Right ventricle myocardium superior (tissue), 1 donor: Measurements from ENCODE around the gene SPECC1L. TPM values are rescaled to one million over a fixed set of nuclear protein-coding genes. Genes with fewer than 3 reads are reported as not detected.
A peak's percentile ranks its signal among the peaks of the same experiment; 100 is the strongest.
"Not testable (repeated sequence)": the region's sequence is repeated elsewhere in the genome, so short reads cannot be mapped to it uniquely, and the experiment has no call there.

Source experiments
- ATAC-seq: fragments of 200-7000 bp; cut with Tn5 transposase; one replicate; pipeline ENCODE4 v1.9.1; 2020; ENCODE audit warnings: mild to moderate bottlenecking; ENCODE audit not compliant: poor library complexity
- DNase-seq: peaks from one replicate; pipeline ENCODE4 v3.0.0-alpha.2; 2020
- intact Hi-C: fragments of 100-400 bp; cut with DNase I; formaldehyde crosslinking; loops from one replicate; pipeline ENCODE4 v1.11.2; 2022
- total RNA-seq: library from RNA; stranded (reverse); fragmentation: NEBNext Ultra II Directional; extraction: Animal tissue kit (Norgen Biotek cat#: 25700); gene quantifications from one replicate; pipeline ENCODE4 v1.2.1, GENCODE V29; 2021
- donor health status: DM: no; HTN: yes; CAD: no; lungs with severe emphysema.

The SPECC1L gene
- total RNA-seq, 1 donor from 2014 or later: 41.1 TPM

DNA sequence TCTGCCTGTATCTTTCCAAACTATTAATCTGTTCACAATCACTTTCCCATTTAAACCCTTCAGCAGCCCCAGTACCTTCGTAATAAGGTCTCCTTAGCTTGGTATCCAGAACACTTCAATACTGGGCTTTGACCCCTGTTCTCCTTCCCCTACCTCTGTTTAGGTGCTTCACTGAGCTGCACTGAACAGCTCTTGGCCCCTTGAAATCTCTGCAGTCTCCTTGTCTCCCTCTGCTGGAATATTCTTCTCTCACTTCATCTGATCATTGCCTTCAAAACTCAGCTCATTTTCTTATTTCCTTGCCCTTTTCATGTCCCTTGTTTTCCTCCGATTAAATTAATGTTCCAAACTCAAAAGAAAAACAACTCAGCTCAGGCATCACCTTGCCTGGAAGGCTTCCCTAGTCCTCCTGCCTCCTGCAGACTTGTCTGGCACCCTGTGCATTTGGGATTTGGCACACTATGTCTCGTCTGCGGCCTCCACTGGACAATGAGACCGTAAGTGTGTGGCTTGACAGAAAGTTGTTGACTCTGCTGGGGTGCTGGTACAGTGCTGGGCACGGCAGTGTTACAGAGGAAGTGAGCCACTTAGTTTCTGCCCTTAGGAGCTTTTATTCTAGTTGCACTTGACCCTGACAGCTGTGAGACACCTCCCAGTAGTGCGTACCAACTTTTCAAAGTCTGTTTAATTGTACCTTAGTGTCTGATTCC is 4.2 kb downstream of the SPECC1L start:
- DNase-seq, ATAC-seq, intact Hi-C loops: not testable (repeated sequence)

GRCh38 chr22:24280363-24280762 is 9.7 kb downstream of the SPECC1L start:
- ATAC-seq, intact Hi-C loops: not testable (repeated sequence)

GRCh38 chr22:24282401-24282800 is 11.8 kb downstream of the SPECC1L start:
- DNase-seq: no peak
- no peak for ATAC-seq
- intact Hi-C loops: no loop called here

More at GRCh38 chr22:24280363-24280762, 9.7 kb downstream of the SPECC1L start:
- DNase-seq: not testable (repeated sequence)

GRCh38 chr22:24284747-24285203 is 14.1 kb downstream of the SPECC1L start:
- intact Hi-C loops: no loop called here
- ATAC-seq: no peak
- DNase-seq: no peak

DNA sequence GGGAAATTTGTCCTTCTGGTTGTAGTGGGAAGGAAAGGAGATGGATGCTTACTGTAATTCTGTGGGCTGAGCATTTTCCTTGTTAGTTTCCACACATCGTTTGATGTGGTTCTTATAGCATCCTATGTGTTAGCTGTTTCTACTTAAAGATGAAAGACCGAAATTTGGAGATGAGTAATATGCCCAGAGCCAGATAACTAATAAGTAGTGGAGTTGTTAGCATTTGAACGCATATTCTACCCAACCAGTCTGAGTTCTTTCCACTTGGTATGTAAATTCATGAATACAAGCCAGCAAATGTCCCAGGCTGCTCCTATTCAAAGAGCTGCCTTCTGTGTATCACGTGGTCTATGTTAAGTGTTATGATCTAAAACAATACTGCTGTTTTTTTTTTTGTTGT is 14.6 kb downstream of the SPECC1L start:
- DNase-seq (no peak), ATAC-seq (no peak)
- intact Hi-C loops: no loop called here

- peak; percentile 53 for ATAC-seq
- intact Hi-C loops, DNase-seq: not testable (repeated sequence)
Observed at GRCh38 chr22:24287212-24287611, 16.6 kb downstream of the SPECC1L start.

DNA sequence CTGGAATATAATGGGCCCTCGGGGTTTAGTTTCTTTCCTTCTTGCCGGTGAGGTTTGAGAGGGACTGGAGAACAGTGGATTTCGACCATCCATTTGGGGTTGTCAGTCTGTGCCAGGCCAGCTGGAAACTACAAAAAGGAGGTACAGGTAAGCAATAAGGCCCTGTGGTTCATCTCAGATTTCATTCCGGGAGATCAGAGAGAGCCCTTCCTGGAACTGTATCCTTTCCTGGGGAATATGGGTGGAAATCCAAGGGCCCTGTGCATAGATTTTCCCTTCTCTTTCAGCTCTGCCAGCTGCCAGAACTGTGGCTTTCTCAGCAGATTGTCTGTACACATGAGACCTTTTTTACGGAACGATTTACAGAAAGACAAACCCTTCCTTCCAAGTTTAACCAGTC is 17.2 kb downstream of the SPECC1L start:
- intact Hi-C loops: not testable (repeated sequence)
- ATAC-seq: peak; percentile 5

DNA sequence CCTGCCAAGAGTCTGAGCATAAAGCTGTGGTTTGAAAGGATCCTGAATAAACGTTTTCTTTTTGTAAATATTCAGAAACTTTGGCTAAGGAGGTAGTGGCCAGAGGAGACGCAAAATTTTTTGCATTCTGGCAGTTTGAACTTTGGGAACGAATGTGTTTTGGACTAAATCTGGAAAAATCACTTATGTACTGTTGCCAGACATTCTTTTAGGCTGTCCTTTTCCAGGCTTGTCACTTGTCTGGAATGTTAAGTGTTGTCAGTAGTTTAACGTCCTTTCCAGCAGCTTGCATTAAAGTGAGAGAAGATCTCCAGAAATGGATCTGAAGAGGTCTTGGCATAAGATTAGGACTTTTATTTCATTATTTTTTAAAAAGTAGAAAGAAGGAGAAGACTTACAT is 18.5 kb downstream of the SPECC1L start:
- peak; percentile 69 for ATAC-seq
- intact Hi-C loops: no loop called here
- no peak for DNase-seq

More for the DNA sequence above, 17.2 kb downstream of the SPECC1L start:
- not testable (repeated sequence) for DNase-seq

GRCh38 chr22:24289741-24290163 is 19.1 kb downstream of the SPECC1L start:
- intact Hi-C loops: no loop called here
- DNase-seq (no peak), ATAC-seq (peak; percentile 4)

- DNase-seq (no peak), ATAC-seq (no peak)
- intact Hi-C loops: no loop called here
Observed at GRCh38 chr22:24290459-24290858, 19.8 kb downstream of the SPECC1L start.

DNA sequence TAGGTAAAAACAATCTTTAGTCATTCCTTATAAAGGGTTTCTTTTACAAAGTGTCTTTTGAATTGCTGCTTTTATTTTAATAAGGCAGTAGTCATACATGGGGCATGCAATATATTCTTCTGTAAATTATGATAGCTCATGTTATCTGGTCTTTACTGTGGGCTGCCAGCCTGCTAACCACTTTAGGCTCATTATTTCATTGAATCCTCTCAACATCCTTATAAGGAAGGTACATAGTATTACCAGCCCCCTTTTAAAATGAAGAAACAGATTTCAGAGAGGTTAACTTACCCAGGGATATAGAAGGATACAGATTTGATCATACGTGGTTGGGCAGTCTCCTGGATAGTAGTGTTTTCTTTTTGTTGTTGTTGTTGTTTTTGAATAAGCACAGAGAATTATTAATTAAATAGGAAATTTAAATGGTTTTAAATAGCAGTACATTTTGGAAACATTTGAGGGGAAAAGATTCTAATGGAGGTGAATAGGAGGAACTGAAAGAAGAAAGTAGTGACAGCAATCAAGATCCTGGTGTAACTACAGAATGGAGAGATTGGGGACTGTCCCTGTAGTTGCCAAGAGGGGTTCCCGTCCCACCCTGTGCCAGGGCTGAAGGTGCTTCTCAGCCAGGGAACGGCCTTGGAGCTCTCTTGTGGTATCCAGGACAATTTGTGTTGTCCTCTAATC is 21.0 kb downstream of the SPECC1L start:
- no peak for DNase-seq
- no peak for ATAC-seq
- intact Hi-C loops: no loop called here

- ATAC-seq, intact Hi-C loops, DNase-seq: not testable (repeated sequence)
Observed at GRCh38 chr22:24292202-24292830, 21.7 kb downstream of the SPECC1L start.

GRCh38 chr22:24294913-24295312 is 24.3 kb downstream of the SPECC1L start:
- intact Hi-C loops, DNase-seq: not testable (repeated sequence)
- ATAC-seq: peak; percentile 57

DNA sequence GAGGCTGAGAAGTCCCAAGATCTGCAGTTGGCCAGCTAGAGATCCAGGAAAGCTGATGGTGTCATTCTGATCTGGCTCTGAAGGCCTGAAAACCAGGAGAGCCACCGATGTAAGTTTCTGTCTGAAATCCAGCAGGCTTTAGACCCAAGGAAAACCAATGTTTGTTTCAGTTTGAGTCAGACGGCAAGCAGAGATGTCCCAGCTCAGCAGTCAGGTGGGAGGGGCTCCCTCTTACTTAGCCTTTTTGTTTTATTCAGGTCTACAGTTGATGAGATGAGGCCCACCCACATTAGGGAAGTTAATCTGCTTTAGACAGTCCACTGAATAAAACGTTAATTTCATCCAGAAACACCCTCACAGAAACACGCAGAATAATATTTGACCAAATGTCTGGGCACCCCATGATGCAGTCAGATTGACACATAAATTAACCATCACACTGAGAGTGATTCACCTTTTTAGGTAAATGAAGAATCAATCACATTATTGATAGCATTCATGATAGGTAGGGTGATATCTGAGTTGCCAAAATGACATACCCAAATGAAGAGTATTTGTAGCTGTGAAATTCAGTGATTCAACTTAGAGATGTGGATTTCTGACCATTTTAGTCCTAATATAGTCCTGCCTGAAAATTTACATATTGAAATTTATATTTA is 28.0 kb downstream of the SPECC1L start:
- DNase-seq, intact Hi-C loops, ATAC-seq: not testable (repeated sequence)

DNA sequence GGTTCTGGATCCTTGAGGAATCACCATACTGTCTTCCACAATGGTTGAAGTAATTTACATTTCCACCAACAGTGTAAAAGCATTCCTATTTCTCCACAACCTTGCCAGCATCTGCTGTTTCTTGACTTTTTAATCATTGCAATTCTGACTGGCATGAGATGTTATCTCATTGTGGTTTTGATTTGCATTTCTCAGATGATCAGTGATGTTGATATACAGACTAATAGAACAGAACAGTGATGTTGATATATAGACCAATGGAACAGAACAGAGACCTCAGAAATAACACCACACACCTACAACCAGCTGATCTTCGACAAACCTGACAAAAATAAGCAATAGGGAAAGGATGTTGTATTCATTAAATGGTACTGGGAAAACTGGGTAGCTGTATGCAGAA is 29.9 kb downstream of the SPECC1L start:
- ATAC-seq, DNase-seq, intact Hi-C loops: not testable (repeated sequence)

DNA sequence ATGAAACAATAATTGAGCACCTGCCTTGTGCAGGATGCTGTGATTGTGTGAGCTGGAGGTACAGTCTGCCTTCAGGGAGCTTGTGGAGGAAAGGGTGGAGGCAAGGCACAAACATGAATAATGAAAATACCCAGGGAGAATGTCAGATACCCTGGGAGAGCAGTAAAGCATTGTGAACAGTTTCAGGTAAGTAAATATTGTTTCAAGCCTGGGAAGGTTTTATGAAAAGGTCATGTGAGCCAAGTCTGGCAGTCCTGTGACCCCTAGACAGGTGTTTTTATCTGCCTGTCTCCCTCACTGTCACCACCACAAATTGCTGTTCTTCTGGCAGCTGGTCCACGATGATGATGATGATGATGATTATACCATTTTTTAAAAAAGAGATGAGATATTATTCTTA is 32.0 kb downstream of the SPECC1L start:
- DNase-seq (no peak), ATAC-seq (no peak)
- intact Hi-C loops: no loop called here

- no peak for DNase-seq
- ATAC-seq: peak; percentile 14
- intact Hi-C loops: no loop called here
Observed at GRCh38 chr22:24303007-24303406, 32.4 kb downstream of the SPECC1L start.

GRCh38 chr22:24304062-24304675 is 33.5 kb downstream of the SPECC1L start:
- ATAC-seq (peak; percentile 13), DNase-seq (no peak)
- intact Hi-C loops: no loop called here
